GM10266 (cell line): ENCODE data around the gene CISTR.
"Not testable (repeated sequence)": the region's sequence is repeated elsewhere in the genome, so short reads cannot be mapped to it uniquely, and the experiment has no call there.

Experiments used
- DNase-seq: peaks from one replicate; pipeline ENCODE4 v3.0.0; 2012; ENCODE audit errors: extremely low spot score
- CTCF ChIP-seq: IDR thresholded peaks from 2 replicates; pipeline ENCODE4 v1.5.1; 2012; ENCODE audit warnings: mild to moderate bottlenecking, low read depth; ENCODE audit not compliant: control insufficient read depth, insufficient read depth; ENCODE audit errors: missing control alignments

CISTR gene

GRCh38 chr12:53786411-53786810 is 34.6 kb upstream of the CISTR start:
- TF ChIP-seq CTCF = no peak
- DNase-seq = no peak

- TF ChIP-seq CTCF = no peak
- DNase-seq = no peak
These were observed 33.4 kb upstream of the CISTR start for GRCh38 chr12:53785161-53785560.

GRCh38 chr12:53782093-53782703 is 30.4 kb upstream of the CISTR start:
- DNase-seq = no peak
- no peak for TF ChIP-seq CTCF

GRCh38 chr12:53781228-53781801 is 29.5 kb upstream of the CISTR start:
- no peak for TF ChIP-seq CTCF
- DNase-seq = no peak

- no peak for DNase-seq
- TF ChIP-seq CTCF = no peak
These were observed 28.5 kb upstream of the CISTR start for GRCh38 chr12:53780323-53780722.

- DNase-seq = not testable (repeated sequence)
These were observed 27.9 kb upstream of the CISTR start for GRCh38 chr12:53779679-53780078.

GRCh38 chr12:53777936-53778644 is 26.3 kb upstream of the CISTR start:
- no peak for TF ChIP-seq CTCF

GRCh38 chr12:53777412-53777811 is 25.6 kb upstream of the CISTR start:
- TF ChIP-seq CTCF = no peak
- DNase-seq = no peak

More at GRCh38 chr12:53777936-53778644, 26.3 kb upstream of the CISTR start:
- DNase-seq = no peak
